Upper lobe of left lung (tissue), 6 donors: ENCODE data around the gene TPMT. TPM values are rescaled to one million over a fixed set of nuclear protein-coding genes. Genes with fewer than 3 reads are reported as not detected.
"Not testable (repeated sequence)": the region's sequence is repeated elsewhere in the genome, so short reads cannot be mapped to it uniquely, and the experiment has no call there.

Experiments
- ATAC-seq, 2 donors: fragments of 200-7000 bp; cut with Tn5 transposase; one replicate each; pipeline ENCODE4 v1.9.1; 2022; ENCODE audit warnings: mild to moderate bottlenecking in 2 of 2, moderate library complexity in 2 of 2; ENCODE audit not compliant: low FRiP score in 2 of 2
- DNase-seq, 2 donors: peaks; one replicate each; pipeline ENCODE4 v3.0.0-alpha.2; 2019 to 2020
- H3K27ac ChIP-seq, 4 donors: fragments of 200-600 bp; sonication (generic); one replicate each; pipeline ENCODE4 v1.5.1; 2016 to 2019
- H3K27me3 ChIP-seq, 4 donors: fragments of 200-600 bp; sonication (generic); one replicate each; pipeline ENCODE4 v1.5.1; 2017 to 2019
- H3K36me3 ChIP-seq, 4 donors: fragments of 200-600 bp; sonication (generic); one replicate each; pipeline ENCODE4 v1.5.1; 2016 to 2019
- H3K4me1 ChIP-seq, 4 donors: fragments of 200-600 bp; sonication (generic); one replicate each; pipeline ENCODE4 v1.5.1; 2018 to 2019
- H3K4me3 ChIP-seq, 4 donors: fragments of 200-600 bp; sonication (generic); one replicate each; pipeline ENCODE4 v1.5.1; 2017 to 2019; ENCODE audit warnings: mild to moderate bottlenecking in 2 of 4, moderate library complexity in 1 of 4
- H3K9me3 ChIP-seq, 4 donors: fragments of 200-600 bp; sonication (generic); one replicate each; pipeline ENCODE4 v1.5.1; 2018 to 2019
- CTCF ChIP-seq, 6 experiments: fragments of 450-650 bp in 4 of 6; fragments of 200-600 bp in 2 of 6; sonication (generic) in 2 of 6; IDR thresholded peaks; one replicate each; pipeline ENCODE4 v1.5.1; 2016 to 2019; ENCODE audit warnings: antibody characterized with exemption in 6 of 6
- EP300 ChIP-seq, 4 donors: sonication (generic); formaldehyde crosslinking; IDR thresholded peaks; one replicate each; pipeline ENCODE4 v1.5.1; 2017; ENCODE audit warnings: antibody characterized with exemption in 4 of 4, control low read depth in 2 of 4
- POLR2A ChIP-seq, 4 donors: fragments of 450-650 bp; IDR thresholded peaks; one replicate each; pipeline ENCODE4 v1.5.1; 2016 to 2017; ENCODE audit warnings: antibody characterized with exemption in 4 of 4, mild to moderate bottlenecking in 2 of 4
- POLR2AphosphoS5 ChIP-seq, 2 donors: sonication (generic); formaldehyde crosslinking; IDR thresholded peaks; one replicate each; pipeline ENCODE4 v1.5.1; 2017; ENCODE audit warnings: antibody characterized with exemption in 2 of 2
- WGBS, 2 donors: methylation state at CpG; one replicate each; pipeline ENCODE4 v1.1.5; 2017 to 2018; 5-methylcytosine and 5-hydroxymethylcytosine counted together
- total RNA-seq, 6 donors: library from RNA; depleted of rRNA in 4 of 6; stranded (reverse); fragments of >200 nt in 4 of 6; gene quantifications; one replicate each; pipeline versions ENCODE4 v1.1.0 to v1.2.1, GENCODE V29; 2016 to 2021
- donor health status: DM: no; HTN: no; CAD: no; lungs with moderate emphysema.
- donor health status: DM: no; HTN: yes; CAD: no; lungs with severe emphysema.

Gene TPMT
- total RNA-seq, 6 donors from 2014 or later, result 5.2 to 12.2 (median 10.7) TPM

DNA sequence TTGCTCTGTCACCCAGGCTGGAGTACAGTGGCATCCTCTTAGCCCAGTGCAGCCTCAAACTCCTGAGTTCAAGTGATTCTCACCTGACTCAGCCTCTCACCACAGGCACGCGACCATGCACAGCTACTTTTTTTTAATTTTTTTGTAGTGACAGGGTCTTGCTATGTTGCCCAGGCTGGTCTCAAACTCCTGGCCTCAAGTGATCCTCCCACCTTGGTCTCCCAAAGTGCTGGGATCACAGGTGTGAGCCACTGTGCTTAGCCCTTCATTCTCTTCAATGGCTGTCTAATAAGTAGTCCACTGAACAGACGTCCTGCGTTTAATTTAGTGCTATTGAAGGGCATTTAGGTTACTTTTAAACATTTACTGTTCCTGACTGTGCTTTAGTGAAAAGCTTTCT, 27.7 kb upstream of the TPMT start:
- H3K9me3 ChIP-seq, result no peaks in the 10 kb centered on the region
- H3K27ac ChIP-seq, result no peak overlapping the region
- WGBS, 2 donors, result 89 to 92% methylated on average over 4 of the region's 4 CpGs
- no peaks in the 10 kb centered on the region for H3K27me3 ChIP-seq
- TF ChIP-seq CTCF (IDR thresholded peaks at IDR 0.05) (no peak), POLR2A (IDR thresholded peaks at IDR 0.05) (no peak), POLR2AphosphoS5 (IDR thresholded peaks at IDR 0.05) (no peak), EP300 (IDR thresholded peaks at IDR 0.05) (no peak)
- no peak for DNase-seq
- H3K36me3 ChIP-seq, result peaks cover 0 to 13% (median 0%) of the 10 kb centered on the region in 4 donors
- ATAC-seq, result no peak
- H3K4me3 ChIP-seq, result no peak overlapping the region
- H3K4me1 ChIP-seq, result peaks cover 0 to 12% (median 4%) of the 10 kb centered on the region in 4 donors

DNA sequence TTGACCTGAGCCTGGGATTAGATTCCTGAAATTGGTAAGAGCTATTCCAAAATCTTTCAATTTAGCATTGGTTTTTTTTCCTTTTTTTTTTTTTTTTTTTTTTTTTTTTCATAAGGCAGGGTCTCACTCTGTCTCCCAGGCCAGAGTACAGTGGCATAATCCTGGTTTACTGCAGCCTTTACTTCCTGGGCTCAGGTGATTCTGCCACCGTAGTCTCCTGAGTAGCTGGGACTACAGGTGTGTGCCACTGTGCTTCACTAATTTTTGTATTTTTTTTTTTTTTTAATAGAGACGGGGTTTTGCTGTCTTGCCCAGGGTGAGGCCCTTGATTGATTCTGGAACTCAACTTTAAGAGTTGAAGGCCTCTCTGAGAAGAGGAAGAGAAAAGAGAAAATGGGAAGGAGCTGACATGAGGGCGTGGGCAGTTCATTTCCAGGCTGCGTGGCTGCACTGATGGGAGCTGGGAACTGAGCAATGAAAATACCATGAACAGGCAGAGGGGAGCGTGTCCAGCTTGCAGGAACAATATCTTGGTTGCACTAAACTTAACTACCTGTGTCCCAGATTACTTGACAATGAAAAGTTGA, 25.0 kb upstream of the TPMT start:
- Histone ChIP-seq H3K4me1 (peaks cover 0 to 2% (median 0%) of the 10 kb centered on the region in 4 donors), H3K36me3 (peaks cover 0 to 8% (median 0%) of the 10 kb centered on the region in 4 donors), H3K4me3 (no peak overlapping the region), H3K9me3 (no peaks in the 10 kb centered on the region), H3K27ac (no peak overlapping the region), H3K27me3 (no peaks in the 10 kb centered on the region)
- 66 to 76% methylated on average over 5 of the region's 5 CpGs for WGBS, 2 donors
- DNase-seq (peak in 1 of 2 donors; percentile 53), ATAC-seq (peak; percentile 57 to 87)
- TF ChIP-seq EP300 (IDR thresholded peaks at IDR 0.05) (no peak), CTCF (IDR thresholded peaks at IDR 0.05) (no peak), POLR2AphosphoS5 (IDR thresholded peaks at IDR 0.05) (no peak), POLR2A (IDR thresholded peaks at IDR 0.05) (no peak)

GRCh38 chr6:18178960-18179615, 24.2 kb upstream of the TPMT start:
- 80 to 85% methylated on average over 3 of the region's 3 CpGs for WGBS, 2 donors
- ATAC-seq, result no peak
- TF ChIP-seq EP300 (IDR thresholded peaks at IDR 0.05) (no peak), POLR2AphosphoS5 (IDR thresholded peaks at IDR 0.05) (no peak), POLR2A (IDR thresholded peaks at IDR 0.05) (no peak), CTCF (IDR thresholded peaks at IDR 0.05) (no peak)
- no peak overlapping the region for H3K4me3 ChIP-seq
- H3K4me1 ChIP-seq, result peaks cover 0 to 2% (median 0%) of the 10 kb centered on the region in 4 donors
- H3K27me3 ChIP-seq, result no peaks in the 10 kb centered on the region
- peaks cover 0 to 12% (median 2%) of the 10 kb centered on the region in 4 donors for H3K36me3 ChIP-seq
- no peak overlapping the region for H3K27ac ChIP-seq
- no peak for DNase-seq
- H3K9me3 ChIP-seq, result no peaks in the 10 kb centered on the region

DNA sequence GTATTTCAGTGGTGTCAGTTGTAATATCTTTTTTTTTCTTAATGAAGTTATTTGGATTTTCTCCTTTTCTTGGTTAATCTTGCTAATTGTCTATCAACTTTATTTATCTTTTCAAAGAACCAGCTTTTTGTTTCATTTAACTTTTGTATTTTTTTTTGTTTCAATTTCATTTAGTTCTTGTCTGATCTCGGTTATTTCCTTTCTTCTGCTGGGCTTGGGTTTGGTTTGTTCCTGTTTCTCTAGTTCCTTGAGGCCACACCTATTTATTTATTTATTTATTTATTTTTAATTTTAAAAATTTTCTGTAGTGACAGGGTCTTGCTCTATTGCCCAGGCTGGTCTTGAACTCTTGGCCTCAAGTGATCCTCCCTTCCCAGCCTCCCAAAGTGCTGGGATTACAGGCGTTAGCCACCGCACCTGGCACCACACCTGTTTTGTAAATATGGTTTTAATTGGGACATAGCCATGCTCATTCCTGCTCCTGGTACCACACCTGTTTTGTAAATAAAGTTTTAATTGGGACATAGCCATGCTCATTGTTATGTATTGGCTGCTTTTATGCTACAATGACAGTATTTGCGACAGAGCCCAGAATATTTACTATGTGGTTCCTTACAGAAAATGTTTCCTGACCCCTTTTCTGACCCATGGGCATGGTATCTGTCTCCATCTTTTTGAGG, 22.5 kb upstream of the TPMT start:
- DNase-seq, result no peak
- no peak for ATAC-seq
- Histone ChIP-seq H3K9me3 (no peaks in the 10 kb centered on the region), H3K4me3 (no peak overlapping the region), H3K27ac (no peak overlapping the region), H3K27me3 (no peaks in the 10 kb centered on the region), H3K36me3 (peaks cover 0 to 14% (median 4%) of the 10 kb centered on the region in 4 donors), H3K4me1 (peaks cover 0 to 2% (median 0%) of the 10 kb centered on the region in 4 donors)
- no peak for TF ChIP-seq POLR2AphosphoS5 (IDR thresholded peaks at IDR 0.05)
- no peak for TF ChIP-seq EP300 (IDR thresholded peaks at IDR 0.05)
- TF ChIP-seq CTCF (IDR thresholded peaks at IDR 0.05), result no peak
- TF ChIP-seq POLR2A (IDR thresholded peaks at IDR 0.05), result no peak
- WGBS, 2 donors, result 88 to 90% methylated on average over 4 of the region's 4 CpGs

GRCh38 chr6:18176198-18176597, 21.3 kb upstream of the TPMT start:
- H3K4me3 ChIP-seq, H3K27ac ChIP-seq, ATAC-seq, H3K9me3 ChIP-seq, H3K27me3 ChIP-seq, H3K4me1 ChIP-seq, DNase-seq: not testable (repeated sequence)
- 44 to 50% methylated on average over 4 of the region's 4 CpGs for WGBS, 2 donors
- H3K36me3 ChIP-seq, result peaks cover 0 to 20% (median 4%) of the 10 kb centered on the region in 4 donors
